BLaER1 treated with 17β-estradiol and CSF1 and Interleukin-3, amounts not matched to agents 10 nM and 100 nM (cell line): ENCODE data around the gene C2orf66.

ENCODE experiments used
- H3K27ac ChIP-seq, 11 experiments: shearing (Covaris generic); formaldehyde crosslinking; 2 replicates each; pipeline ENCODE4 v1.8.1; 2022
- H3K27me3 ChIP-seq, 11 experiments: shearing (Covaris generic); formaldehyde crosslinking; 2 replicates each; pipeline ENCODE4 v1.8.1; 2022
- H3K36me3 ChIP-seq, 11 experiments: shearing (Covaris generic); formaldehyde crosslinking; 2 replicates each; pipeline ENCODE4 v1.8.1; 2022
- H3K4me1 ChIP-seq, 10 experiments: shearing (Covaris generic); formaldehyde crosslinking; 2 replicates each; pipeline ENCODE4 v1.8.1; 2022
- H3K4me2 ChIP-seq, 11 experiments: shearing (Covaris generic); formaldehyde crosslinking; 2 replicates each; pipeline ENCODE4 v1.8.1; 2022
- H3K4me3 ChIP-seq, 10 experiments: shearing (Covaris generic); formaldehyde crosslinking; 2 replicates each; pipeline ENCODE4 v1.8.1; 2022
- H3K9ac ChIP-seq, 11 experiments: shearing (Covaris generic); formaldehyde crosslinking; 2 replicates each; pipeline ENCODE4 v1.8.1; 2022
- H3K9me3 ChIP-seq, 11 experiments: shearing (Covaris generic); formaldehyde crosslinking; replicated peaks in 1 of 11; 2 replicates each; pipeline ENCODE4 v1.8.1; 2022
- H4K20me1 ChIP-seq, 11 experiments: shearing (Covaris generic); formaldehyde crosslinking; 2 replicates each; pipeline ENCODE4 v1.8.1; 2022
- Cebpa-rat ChIP-seq, 11 experiments: shearing (Covaris generic); IDR thresholded peaks; 2 replicates each; pipeline ENCODE4 v1.8.1; 2022

Gene C2orf66

DNA sequence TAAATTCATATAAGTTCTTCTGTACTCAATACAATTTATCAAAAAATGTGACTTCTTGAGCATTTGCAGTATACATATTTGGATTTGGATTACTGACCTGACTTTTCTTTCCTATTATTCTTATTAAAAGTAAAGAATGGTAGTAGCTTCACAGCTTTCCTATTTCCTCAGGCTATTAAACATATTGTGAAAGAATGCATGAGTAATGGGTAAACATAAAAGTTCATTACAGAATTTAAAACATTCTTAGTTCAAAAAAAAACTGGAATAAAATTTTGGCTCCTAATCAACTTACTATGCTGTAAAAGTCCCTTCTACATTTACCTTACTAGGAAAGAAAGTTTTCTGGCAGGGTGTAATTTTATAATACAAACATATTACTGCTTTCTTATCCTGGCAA lies 27.3 kb upstream of the C2orf66 start:
- no peak overlapping the region for H3K27ac ChIP-seq

DNA sequence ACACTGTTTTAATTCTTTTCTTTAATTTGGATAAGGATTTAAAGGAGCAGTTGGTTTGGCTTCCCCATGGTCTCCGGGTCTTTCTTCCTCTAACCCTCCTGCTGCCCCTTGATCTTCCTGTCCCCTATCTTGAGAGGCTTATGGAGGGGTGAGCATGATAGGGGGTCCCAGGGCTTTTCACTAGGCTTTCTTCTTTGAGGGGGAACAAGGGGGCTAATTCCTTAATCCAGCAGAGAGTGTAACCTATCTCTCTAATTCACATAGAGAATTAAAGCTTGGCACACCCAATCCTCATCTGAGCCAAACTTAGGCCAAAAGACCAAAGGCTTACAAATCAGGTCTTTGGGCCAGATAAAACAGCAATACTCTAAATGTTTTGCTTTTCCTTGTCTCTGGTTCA lies 21.5 kb upstream of the C2orf66 start:
- no peaks in the 10 kb centered on the region for H3K27me3 ChIP-seq
- no peaks in the 10 kb centered on the region for H3K4me1 ChIP-seq
- H3K9me3 ChIP-seq: no peaks in the 10 kb centered on the region
- no peaks in the 10 kb centered on the region for H3K36me3 ChIP-seq
- no peak for TF ChIP-seq Cebpa-rat (IDR thresholded peaks at IDR 0.05)
- no peaks in the 10 kb centered on the region for H4K20me1 ChIP-seq
- H3K4me3 ChIP-seq: no peak overlapping the region
- no peak overlapping the region for H3K4me2 ChIP-seq
- no peak overlapping the region for H3K9ac ChIP-seq
- H3K27ac ChIP-seq: no peak overlapping the region

More for the DNA sequence above, 27.3 kb upstream of the C2orf66 start:
- Histone ChIP-seq H3K9me3 (no peaks in the 10 kb centered on the region), H4K20me1 (no peaks in the 10 kb centered on the region), H3K4me1 (peaks cover 0 to 19% (median 0%) of the 10 kb centered on the region in 10 experiments; a peak in 5 of 20 replicates), H3K4me2 (no peak overlapping the region), H3K4me3 (no peak overlapping the region), H3K9ac (no peak overlapping the region), H3K36me3 (peaks cover 0 to 12% (median 0%) of the 10 kb centered on the region in 11 experiments; a peak in 4 of 22 replicates), H3K27me3 (no peaks in the 10 kb centered on the region)
- no peak for TF ChIP-seq Cebpa-rat (IDR thresholded peaks at IDR 0.05)

DNA sequence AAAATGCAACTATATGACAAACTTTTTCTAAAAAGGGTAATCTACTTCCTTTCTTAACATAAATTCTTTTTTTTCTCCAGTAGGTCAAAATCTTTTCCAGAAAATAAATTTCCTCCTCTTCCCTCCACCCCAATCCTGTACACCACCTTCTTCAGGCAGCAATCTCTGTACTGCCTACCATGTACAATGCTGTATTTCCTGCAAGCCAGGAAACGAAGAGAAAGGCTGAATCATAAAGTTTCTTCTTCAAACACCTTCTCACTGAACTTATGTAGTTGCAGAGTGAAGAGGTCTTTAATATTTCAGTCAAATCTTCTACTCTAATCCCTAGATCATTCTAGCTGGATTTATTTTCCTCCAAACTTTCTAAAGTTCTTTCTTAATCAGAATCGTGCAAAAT lies 18.2 kb upstream of the C2orf66 start:
- Histone ChIP-seq H3K4me3 (no peak overlapping the region), H3K9ac (no peak overlapping the region), H3K27ac (no peak overlapping the region), H3K27me3 (no peaks in the 10 kb centered on the region), H4K20me1 (no peaks in the 10 kb centered on the region), H3K36me3 (no peaks in the 10 kb centered on the region), H3K4me1 (peaks cover 0 to 14% (median 0%) of the 10 kb centered on the region in 10 experiments; a peak in 3 of 20 replicates), H3K4me2 (no peak overlapping the region), H3K9me3 (no peaks in the 10 kb centered on the region)
- no peak for TF ChIP-seq Cebpa-rat (IDR thresholded peaks at IDR 0.05)

DNA sequence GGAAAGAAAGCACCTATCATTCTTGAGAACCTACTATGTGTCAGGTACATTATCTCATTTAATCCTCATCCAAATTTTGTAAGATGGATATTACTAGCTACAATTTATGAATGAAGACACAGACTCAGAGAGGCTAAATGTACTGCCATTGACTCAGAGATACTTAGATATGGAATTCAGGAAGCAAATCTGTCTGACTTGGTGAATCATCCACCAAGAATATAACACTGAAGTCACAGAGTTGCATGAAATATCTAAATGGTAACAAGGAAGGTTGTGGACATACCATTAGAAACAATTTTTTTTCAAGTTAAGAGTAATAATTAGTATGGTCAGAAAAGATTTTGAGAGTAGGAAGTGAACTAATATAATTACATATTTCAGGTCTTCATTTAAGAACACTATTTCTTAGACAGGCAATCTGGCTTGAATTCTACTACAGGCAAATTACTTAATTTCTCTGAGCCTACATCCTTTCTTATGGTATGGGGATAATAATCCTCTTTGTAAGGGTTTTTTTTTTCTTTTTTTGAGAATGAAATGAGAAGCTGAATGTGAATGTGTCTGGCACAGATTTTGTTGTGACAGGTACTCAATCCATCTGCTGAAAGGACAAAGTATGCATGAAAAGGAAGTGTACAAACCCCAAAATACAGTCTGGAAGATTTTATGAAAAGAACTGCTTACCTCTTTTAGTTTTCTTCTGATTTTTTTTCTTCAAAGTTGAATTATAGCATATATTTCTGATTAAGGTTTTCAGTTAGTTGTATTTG lies 14.8 kb upstream of the C2orf66 start:
- Histone ChIP-seq H3K4me1 (peaks cover 0 to 14% (median 0%) of the 10 kb centered on the region in 10 experiments; a peak in 3 of 20 replicates), H3K27me3 (no peaks in the 10 kb centered on the region), H3K4me3 (no peak overlapping the region), H3K9ac (no peak overlapping the region), H4K20me1 (no peaks in the 10 kb centered on the region), H3K27ac (no peak overlapping the region), H3K9me3 (peaks cover 0 to 16% (median 5%) of the 10 kb centered on the region in 11 experiments; a peak in 10 of 22 replicates), H3K4me2 (no peak overlapping the region; a peak in 1 of 22 replicates), H3K36me3 (no peaks in the 10 kb centered on the region)
- no peak for TF ChIP-seq Cebpa-rat (IDR thresholded peaks at IDR 0.05)

DNA sequence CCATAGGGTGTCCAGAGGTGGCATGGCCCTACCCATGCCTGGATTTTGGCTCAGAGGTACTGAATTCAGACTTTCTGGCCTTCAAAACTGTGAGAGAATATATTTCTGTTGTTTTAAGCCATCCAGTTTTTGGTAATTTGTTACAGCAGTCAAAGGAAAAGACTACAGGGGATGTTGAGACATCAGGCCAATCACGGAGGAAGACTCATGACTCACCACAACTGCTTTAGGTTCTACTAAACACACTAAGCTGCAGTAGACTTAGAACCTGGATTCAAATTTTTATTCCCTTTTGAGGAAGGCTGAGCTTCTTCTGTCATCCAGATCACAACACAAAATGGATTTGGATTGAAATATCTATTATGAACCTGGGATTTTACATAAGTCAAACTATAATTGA lies 12.0 kb upstream of the C2orf66 start:
- H3K27me3 ChIP-seq: no peaks in the 10 kb centered on the region
- peaks cover 22 to 44% (median 33%) of the 10 kb centered on the region in 11 experiments for H3K9me3 ChIP-seq
- no peaks in the 10 kb centered on the region; a peak in 1 of 22 replicates for H3K36me3 ChIP-seq
- H3K9ac ChIP-seq: no peak overlapping the region
- no peak overlapping the region for H3K4me2 ChIP-seq
- no peak overlapping the region for H3K27ac ChIP-seq
- no peak for TF ChIP-seq Cebpa-rat (IDR thresholded peaks at IDR 0.05)
- no peaks in the 10 kb centered on the region for H4K20me1 ChIP-seq
- no peak overlapping the region for H3K4me3 ChIP-seq
- peaks cover 0 to 14% (median 0%) of the 10 kb centered on the region in 10 experiments; a peak in 3 of 20 replicates for H3K4me1 ChIP-seq

DNA sequence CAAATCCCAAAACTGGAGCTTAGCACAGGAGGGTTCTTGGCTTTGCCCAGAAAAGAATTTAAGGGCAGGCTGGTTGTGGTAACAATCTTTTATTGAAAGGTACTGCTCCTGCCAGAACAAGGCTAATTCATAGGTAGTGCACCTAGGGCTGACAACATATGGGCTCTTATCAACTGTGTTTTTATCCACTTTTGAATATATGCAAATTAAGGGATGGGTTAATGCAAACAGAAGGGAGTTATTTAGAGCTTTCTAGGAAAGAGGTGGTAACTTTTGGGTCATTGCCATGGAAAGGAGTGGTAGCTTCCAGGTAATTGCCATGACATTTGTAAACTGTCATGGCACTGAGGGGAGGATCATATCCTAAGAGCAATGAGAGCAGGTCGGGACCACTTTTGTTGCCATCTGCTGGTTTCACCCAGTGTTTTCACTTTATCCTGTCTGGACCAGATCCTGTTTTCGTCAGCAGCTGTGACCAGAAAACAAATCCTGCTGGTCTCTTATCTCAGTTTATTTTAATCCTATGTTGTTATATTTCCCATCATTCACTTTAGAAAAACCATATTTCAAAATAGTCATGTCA lies 981 bp downstream of the C2orf66 start:
- Histone ChIP-seq H3K36me3 (no peaks in the 10 kb centered on the region), H3K4me3 (no peak overlapping the region), H3K9me3 (no peaks in the 10 kb centered on the region), H3K4me2 (no peak overlapping the region), H3K4me1 (no peaks in the 10 kb centered on the region), H3K27ac (no peak overlapping the region), H4K20me1 (no peaks in the 10 kb centered on the region), H3K9ac (no peak overlapping the region), H3K27me3 (no peaks in the 10 kb centered on the region)
- TF ChIP-seq Cebpa-rat (IDR thresholded peaks at IDR 0.05): no peak

DNA sequence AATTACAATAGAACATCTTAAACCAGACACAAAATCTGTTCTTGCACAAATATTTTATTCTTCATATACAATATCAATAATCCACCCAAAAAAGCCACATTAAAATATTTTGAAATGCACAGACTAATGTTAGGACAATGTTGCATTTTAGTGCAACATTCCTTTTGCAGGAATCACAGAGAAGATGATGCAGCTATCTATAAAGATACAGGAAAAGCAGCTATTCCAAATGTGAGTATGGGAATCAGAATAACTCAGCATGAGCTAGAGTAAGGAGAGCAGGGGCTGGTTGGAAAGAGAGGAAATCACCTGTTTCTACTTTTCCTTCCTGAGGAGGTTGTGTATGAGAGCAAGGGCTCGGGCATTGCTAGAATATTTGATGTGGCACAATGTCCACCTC lies 4.8 kb downstream of the C2orf66 start:
- Histone ChIP-seq H3K4me2 (no peak overlapping the region), H3K9me3 (peaks cover 0 to 3% (median 0%) of the 10 kb centered on the region in 11 experiments; a peak in 1 of 22 replicates), H3K4me1 (no peaks in the 10 kb centered on the region), H4K20me1 (no peaks in the 10 kb centered on the region), H3K4me3 (no peak overlapping the region), H3K27ac (no peak overlapping the region), H3K9ac (no peak overlapping the region), H3K27me3 (no peaks in the 10 kb centered on the region), H3K36me3 (no peaks in the 10 kb centered on the region)
- no peak for TF ChIP-seq Cebpa-rat (IDR thresholded peaks at IDR 0.05)

DNA sequence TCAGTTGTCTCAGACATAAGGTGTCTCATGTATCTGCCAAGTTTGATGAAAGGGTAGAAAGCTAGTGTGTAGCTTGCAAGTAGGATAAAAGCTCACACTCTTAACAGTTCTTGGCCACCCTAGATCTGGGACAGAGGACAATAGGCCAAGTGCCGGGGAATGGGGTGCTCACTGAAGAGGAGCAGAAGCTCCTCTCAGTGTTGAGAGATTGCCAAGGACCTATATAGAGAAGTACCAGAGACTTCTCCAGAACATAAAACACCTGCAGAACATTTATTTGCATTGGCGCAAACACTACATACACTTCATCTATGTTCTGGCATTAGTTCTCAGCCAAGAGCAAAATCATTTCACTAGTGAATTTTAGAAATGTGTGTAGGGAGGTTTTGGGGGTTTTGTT lies 6.8 kb downstream of the C2orf66 start:
- Histone ChIP-seq H3K27ac (no peak overlapping the region), H3K4me2 (no peak overlapping the region), H3K4me3 (no peak overlapping the region), H4K20me1 (no peaks in the 10 kb centered on the region), H3K27me3 (no peaks in the 10 kb centered on the region), H3K9ac (no peak overlapping the region), H3K9me3 (peaks cover 0 to 6% (median 0%) of the 10 kb centered on the region in 11 experiments; a peak in 1 of 22 replicates), H3K36me3 (peaks cover 0 to under 1% (median 0%) of the 10 kb centered on the region in 11 experiments; a peak in 2 of 22 replicates), H3K4me1 (peaks cover 0 to 7% (median 0%) of the 10 kb centered on the region in 10 experiments; a peak in 1 of 20 replicates)
- TF ChIP-seq Cebpa-rat (IDR thresholded peaks at IDR 0.05): no peak

DNA sequence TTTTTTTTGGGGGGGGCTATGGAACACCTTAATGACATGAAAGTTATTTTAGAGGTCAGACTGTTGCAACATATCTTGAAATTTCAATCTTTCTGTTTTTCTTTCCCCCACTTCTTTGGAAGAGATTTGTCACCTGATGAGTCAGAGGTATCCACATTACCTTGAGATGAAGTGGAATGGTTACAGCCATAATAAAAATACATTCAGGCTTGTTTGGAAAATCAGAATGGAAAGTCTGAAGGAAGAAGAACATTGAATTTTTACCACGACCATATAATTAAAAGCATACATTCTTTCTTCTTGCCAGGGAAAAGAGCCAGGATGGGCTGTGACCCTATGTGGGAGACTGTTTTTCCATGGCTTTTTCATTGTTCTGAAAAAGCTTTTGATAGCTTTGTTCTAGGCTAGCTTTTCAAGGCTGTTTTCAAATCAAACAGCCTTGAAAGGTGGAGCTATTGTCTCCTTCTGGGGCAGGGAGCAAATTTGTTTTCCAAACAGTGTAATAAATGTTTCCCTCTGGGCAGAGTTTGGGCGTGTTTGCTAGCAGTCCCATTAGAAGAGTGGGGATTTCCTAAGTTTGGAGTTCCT lies 7.4 kb downstream of the C2orf66 start:
- Histone ChIP-seq H3K9ac (no peak overlapping the region), H3K4me3 (no peak overlapping the region), H3K9me3 (peaks cover 0 to 6% (median 0%) of the 10 kb centered on the region in 11 experiments; a peak in 1 of 22 replicates), H3K36me3 (peaks cover 0 to 7% (median 0%) of the 10 kb centered on the region in 11 experiments; a peak in 5 of 22 replicates), H3K27me3 (no peaks in the 10 kb centered on the region), H3K4me2 (no peak overlapping the region), H3K4me1 (peaks cover 0 to 7% (median 0%) of the 10 kb centered on the region in 10 experiments; a peak in 1 of 20 replicates), H3K27ac (no peak overlapping the region), H4K20me1 (no peaks in the 10 kb centered on the region)
- TF ChIP-seq Cebpa-rat (IDR thresholded peaks at IDR 0.05): no peak
